Measurements from ENCODE around the gene NUS1.
"Not testable (repeated sequence)": the region's sequence is repeated elsewhere in the genome, so short reads cannot be mapped to it uniquely, and the experiment has no call there.

Gene NUS1

GRCh38 chr6:117674991-117675657 lies at the start of gene NUS1:
Gene NUS1, plus strand, starts transcription at chr6:117675469. Its CDS starts 202 bp downstream, at chr6:117675671.
- peak; percentile 97 for DNase-seq

- DNase-seq = peak; percentile 7
Measured at GRCh38 chr6:117627533-117627932, 47.7 kb upstream of the NUS1 start.

GRCh38 chr6:117629119-117629660 lies 46.1 kb upstream of the NUS1 start:
- peak; percentile 84 for DNase-seq

GRCh38 chr6:117637770-117638169 lies 37.5 kb upstream of the NUS1 start:
- no peak for DNase-seq

GRCh38 chr6:117642976-117643375 lies 32.3 kb upstream of the NUS1 start:
- DNase-seq = no peak

GRCh38 chr6:117651984-117652383 lies 23.3 kb upstream of the NUS1 start:
- DNase-seq = not testable (repeated sequence)

GRCh38 chr6:117653949-117654348 lies 21.3 kb upstream of the NUS1 start:
- DNase-seq = no peak

GRCh38 chr6:117655380-117655779 lies 19.9 kb upstream of the NUS1 start:
- DNase-seq = no peak

- DNase-seq = no peak
Measured at GRCh38 chr6:117666881-117667280, 8.4 kb upstream of the NUS1 start.

GRCh38 chr6:117668736-117669135 lies 6.5 kb upstream of the NUS1 start:
- no peak for DNase-seq

GRCh38 chr6:117674503-117674902 lies 766 bp upstream of the NUS1 start:
- DNase-seq = no peak

GRCh38 chr6:117675658-117676301 lies 511 bp downstream of the NUS1 start:
- peak; percentile 20 for DNase-seq

GRCh38 chr6:117676577-117677218 lies 1.4 kb downstream of the NUS1 start:
- no peak for DNase-seq

GRCh38 chr6:117677553-117678141 lies 2.4 kb downstream of the NUS1 start:
- DNase-seq = no peak

- no peak for DNase-seq
Measured at GRCh38 chr6:117681162-117681741, 6.0 kb downstream of the NUS1 start.

- DNase-seq = no peak
Measured at GRCh38 chr6:117684749-117685148, 9.5 kb downstream of the NUS1 start.

GRCh38 chr6:117685359-117685758 lies 10.1 kb downstream of the NUS1 start:
- DNase-seq = no peak

GRCh38 chr6:117687021-117687648 lies 11.9 kb downstream of the NUS1 start:
- DNase-seq = no peak

- not testable (repeated sequence) for DNase-seq
Measured at GRCh38 chr6:117689584-117689983, 14.3 kb downstream of the NUS1 start.

GRCh38 chr6:117706504-117706903 lies 31.2 kb downstream of the NUS1 start:
- no peak for DNase-seq

GRCh38 chr6:117706936-117707509 lies 31.8 kb downstream of the NUS1 start:
- not testable (repeated sequence) for DNase-seq

GRCh38 chr6:117711369-117711768 lies 36.1 kb downstream of the NUS1 start:
- peak; percentile 23 for DNase-seq

Data from DMS53 (cell line).